ENCODE results near the gene PTCH2.
"Not testable (repeated sequence)": the region's sequence is repeated elsewhere in the genome, so short reads cannot be mapped to it uniquely, and the experiment has no call there.

Gene PTCH2

GRCh38 chr1:44842486-44842861 lies 579 bp downstream of the PTCH2 start:
- H3K27ac ChIP-seq, result no peak overlapping the region
- DNase-seq (ENCODE audit: low read depth, low spot score), result no peak

DNA sequence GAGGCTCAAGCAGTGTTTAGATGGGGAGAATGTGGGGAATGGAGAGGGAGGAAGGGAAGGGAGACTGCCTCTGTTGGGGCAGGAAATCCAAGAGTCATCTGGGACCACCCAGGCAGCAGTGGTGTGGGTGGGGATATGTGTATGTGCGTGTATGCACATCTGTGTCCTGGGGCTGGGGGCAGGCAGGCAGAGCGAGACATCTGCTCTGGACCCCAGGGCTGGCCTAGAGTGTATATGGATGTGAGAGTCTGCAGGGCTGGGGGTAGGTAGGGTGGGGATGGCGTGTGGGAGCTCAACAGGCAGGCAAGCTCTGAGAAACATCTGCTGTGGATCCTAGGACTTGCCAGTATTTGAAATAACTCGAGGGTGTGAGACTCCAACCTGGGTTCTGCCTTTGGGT lies 3.5 kb downstream of the PTCH2 start:
- no peak for DNase-seq (ENCODE audit: low read depth, low spot score)
- no peak overlapping the region for H3K27ac ChIP-seq

DNA sequence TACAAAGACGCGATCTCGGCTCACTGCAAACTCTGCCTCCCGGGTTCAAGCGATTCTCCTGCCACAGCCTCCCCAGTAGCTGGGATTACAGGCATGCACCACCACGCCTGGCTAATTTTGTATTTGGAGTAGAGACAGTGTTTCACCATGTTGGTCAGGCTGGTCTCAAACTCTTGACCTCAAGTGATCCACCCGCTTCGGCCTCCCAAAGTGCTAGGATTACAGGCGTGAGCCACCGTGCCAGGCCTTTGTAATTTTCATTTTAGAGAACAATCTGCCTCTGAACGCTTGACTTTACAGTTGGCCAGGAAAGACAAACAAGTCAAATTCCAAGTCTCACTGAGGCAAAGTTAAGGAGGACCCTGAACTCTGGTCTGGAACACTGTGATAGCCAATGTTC lies 4.8 kb downstream of the PTCH2 start:
- not testable (repeated sequence) for H3K27ac ChIP-seq; DNase-seq (ENCODE audit: low read depth, low spot score)

DNA sequence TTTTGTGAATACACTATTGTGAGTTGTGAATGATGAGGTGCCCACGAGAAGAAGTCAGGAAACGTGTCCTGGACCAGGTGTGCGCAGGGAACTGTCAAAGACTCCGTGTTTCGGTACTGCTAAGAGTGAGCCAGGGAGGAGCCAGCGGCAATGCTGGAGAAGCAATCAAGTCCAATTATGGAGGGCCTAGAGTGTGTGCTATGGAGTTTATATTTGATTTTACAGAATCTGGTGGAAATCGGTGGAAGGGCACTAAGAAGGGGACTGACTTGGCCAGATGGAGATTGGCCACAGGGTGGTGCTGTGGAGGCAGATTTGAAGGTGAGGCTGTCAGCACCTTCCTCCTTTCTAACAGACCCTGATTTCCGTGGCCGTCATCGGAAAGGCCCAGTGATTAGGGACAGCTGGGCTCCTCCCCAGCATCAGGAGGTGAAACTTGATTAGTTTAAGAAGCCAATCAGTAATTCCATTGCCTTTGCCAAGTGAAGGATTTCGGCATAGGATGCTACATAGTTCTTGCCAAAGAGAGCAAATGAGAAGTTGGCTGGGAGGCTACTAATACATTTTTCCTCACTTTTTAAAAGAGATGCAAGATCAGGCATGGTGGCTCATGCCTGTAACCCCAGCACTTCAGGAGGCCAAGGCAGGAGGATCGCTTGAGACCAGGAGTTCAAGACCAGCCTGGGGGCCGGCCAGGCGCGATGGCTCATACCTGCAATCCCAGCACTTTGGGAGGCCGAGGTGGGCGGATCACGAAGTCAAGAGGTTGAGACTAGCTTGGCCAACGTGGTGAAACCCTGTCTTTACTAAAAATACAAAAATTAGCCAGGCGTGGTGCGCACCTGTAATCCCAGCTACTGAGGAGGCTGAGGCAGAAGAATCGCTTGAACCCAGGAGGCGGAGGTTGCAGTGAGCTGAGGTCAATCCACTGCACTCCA lies 7.0 kb downstream of the PTCH2 start:
- no peak for DNase-seq (ENCODE audit: low read depth, low spot score)
- no peak overlapping the region for H3K27ac ChIP-seq

DNA sequence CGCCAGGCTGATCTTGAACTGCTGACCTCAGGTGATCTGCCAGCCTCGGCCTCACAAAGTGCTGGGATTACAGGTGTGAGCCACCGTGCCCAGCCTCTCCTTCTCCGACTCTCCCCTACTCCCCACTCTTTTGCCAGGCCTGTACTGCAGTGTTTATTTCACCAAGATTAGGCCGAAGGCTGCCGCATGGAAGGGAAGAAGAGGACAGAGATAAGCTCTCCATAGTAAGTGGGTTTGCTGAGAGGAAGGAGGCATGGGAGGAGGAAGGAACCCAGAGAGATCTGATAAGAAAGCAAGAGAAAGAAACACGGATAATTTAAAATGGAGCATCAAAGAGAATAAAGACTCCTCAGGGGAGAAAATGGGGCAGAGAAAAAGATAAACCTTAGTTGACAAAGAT lies 8.7 kb downstream of the PTCH2 start:
- DNase-seq (ENCODE audit: low read depth, low spot score), result no peak
- no peak overlapping the region for H3K27ac ChIP-seq

DNA sequence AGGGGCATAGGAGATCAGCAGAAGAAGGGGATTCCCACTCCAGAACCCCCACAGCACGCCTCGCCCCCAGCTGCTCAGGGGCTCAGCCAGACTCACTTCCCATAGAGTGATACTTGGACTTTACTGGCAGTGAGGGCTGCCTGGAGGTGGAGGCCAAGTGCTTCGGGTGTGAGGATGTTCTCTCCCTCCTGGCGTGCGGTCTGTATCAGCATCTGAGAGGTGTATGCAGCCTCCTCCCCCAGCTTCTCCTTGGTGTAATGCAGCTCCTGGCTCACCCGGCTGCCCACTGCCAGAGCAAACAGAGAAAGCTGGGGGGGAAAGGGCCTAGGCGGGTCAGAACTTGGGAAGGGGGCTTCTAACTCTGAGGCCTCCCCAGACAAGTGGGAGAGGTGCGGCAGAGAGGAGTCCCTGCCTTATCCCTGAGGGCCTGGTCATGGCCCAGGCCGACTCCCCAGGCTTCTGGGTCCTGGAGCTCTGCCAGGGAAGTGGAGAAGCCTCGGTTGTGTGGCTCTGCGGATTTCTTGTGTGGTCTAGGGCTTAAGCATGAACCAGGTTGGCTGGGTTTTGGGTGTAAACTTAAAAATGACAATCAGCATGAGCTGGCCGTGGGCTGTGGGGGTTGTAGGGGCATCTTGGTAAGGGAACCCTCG lies 10.9 kb downstream of the PTCH2 start:
- no peak for DNase-seq (ENCODE audit: low read depth, low spot score)
- H3K27ac ChIP-seq, result no peak overlapping the region

- no peak for DNase-seq (ENCODE audit: low read depth, low spot score)
- no peak overlapping the region for H3K27ac ChIP-seq
Measured at GRCh38 chr1:44831516-44831915, 11.5 kb downstream of the PTCH2 start.

DNA sequence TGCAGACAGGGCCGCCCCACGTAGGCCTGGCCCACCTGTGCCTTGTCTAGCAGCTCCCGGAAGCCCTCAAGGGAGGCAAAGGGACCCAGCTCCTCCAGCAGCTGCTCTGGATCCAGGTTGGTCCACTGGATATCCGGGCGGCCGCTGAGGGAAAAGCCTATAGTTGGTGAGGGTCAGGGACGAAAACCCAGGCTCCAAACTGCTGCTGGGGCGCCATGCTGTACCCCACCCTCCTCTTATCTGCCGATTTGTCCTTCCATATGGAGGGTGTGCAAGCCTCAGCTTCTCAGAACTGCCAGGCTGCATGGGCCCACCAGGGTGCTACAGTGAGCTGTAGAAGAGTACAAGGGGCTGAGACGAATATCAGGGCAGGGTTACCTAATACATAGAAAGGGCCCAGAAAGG lies 12.2 kb downstream of the PTCH2 start:
- no peak overlapping the region for H3K27ac ChIP-seq
- no peak for DNase-seq (ENCODE audit: low read depth, low spot score)

DNA sequence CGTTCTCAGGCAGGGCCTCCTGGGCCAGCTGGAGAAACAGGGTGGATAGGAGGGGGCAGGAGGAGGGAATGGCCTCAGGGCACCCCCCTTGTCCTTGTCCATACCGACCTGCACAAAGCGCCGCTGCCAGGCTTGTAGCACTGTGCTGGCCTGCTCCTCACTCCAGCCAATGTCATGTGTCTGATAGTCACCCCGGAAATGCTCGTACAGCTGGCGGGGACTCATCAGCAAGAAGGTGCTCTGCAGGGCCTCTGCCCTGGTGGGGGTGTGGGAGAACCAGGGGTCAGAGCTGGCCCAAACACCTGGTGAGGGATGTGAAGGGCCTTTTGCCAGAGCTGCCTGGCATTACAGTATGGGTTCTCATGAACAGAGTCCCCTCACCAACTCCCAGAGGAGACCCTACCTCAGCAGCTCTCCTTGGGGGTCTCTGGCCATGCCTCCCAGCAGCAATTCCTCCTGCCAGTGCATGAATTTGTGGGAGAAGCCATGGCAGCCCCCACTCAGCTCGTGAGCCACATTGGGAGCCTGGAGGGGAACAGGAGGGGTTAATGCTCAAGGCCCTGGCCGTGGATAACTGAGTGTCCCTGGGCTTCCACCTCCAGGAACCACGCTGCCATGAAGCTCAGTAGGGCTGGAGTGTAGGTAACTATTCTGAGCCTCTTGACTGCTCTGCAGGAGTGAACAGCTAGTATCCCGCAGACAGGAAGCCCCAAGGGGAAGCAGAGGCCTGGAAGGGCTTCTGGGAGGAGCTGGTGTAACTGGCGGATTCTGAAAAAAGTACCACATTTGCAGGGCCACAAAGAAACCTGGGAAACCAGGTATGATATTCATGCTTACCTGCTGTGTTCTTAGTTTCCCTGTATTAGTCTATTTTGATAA lies 13.3 kb downstream of the PTCH2 start:
- DNase-seq (ENCODE audit: low read depth, low spot score), result no peak
- H3K27ac ChIP-seq, result no peak overlapping the region

DNA sequence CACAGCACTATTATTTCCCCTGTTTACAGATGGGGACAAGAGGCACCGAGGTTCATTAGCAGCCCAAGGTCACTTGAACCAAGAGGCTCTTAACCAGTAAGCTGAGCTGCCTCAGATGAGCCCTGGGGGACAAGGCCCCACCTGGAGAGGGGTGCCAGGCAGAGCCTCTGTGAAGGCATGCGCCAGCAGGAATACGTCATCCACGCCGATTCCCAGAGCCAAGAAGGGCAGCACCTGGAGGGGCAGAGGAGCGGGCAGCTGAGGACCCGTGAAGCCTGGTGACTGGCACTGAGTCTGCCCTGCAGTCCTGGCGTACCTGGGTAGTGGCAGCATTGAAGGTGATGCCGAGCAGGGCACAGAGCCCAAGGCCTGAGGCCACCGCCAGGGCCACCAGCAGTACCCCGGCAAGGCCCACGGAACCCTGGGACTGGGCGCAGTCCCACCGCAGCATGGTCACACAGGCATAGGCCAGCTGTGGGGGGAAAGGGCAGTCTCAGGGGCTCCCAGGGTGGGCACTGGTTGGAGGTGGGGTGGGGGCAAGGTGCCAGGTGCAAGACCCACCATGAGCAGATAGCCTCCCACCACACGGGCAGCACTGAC lies 14.1 kb downstream of the PTCH2 start:
- DNase-seq (ENCODE audit: low read depth, low spot score), result no peak
- no peak overlapping the region for H3K27ac ChIP-seq

GRCh38 chr1:44828003-44828651 lies 14.9 kb downstream of the PTCH2 start:
- no peak overlapping the region for H3K27ac ChIP-seq
- no peak for DNase-seq (ENCODE audit: low read depth, low spot score)

GRCh38 chr1:44827197-44828002 lies 15.7 kb downstream of the PTCH2 start:
- H3K27ac ChIP-seq, result no peak overlapping the region
- no peak for DNase-seq (ENCODE audit: low read depth, low spot score)

GRCh38 chr1:44826375-44827196 lies 16.5 kb downstream of the PTCH2 start:
- no peak overlapping the region for H3K27ac ChIP-seq
- no peak for DNase-seq (ENCODE audit: low read depth, low spot score)

DNA sequence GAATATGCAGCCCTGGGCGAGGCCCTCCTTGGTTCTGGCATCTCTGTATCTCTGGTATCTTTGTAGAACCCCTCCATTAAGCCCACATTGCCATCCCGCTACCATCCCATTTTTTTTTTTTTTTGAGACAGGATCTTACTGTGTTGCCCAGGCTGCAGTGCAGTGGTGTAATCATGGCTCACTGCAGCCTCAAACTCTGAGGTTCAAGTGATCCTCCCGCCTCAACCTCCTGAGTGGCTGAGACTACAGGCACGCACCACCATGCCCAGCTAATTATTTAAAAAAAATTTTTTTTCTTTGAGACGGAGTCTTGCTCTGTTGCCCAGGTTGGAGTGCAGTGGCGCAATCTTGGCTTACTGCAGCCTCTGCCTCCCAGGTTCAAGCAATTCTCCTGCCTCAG lies 18.7 kb downstream of the PTCH2 start:
- not testable (repeated sequence) for DNase-seq (ENCODE audit: low read depth, low spot score); H3K27ac ChIP-seq

GRCh38 chr1:44822981-44823451 lies 20.0 kb downstream of the PTCH2 start:
- H3K27ac ChIP-seq, result no peak overlapping the region
- DNase-seq (ENCODE audit: low read depth, low spot score), result no peak

- no peak overlapping the region for H3K27ac ChIP-seq
- no peak for DNase-seq (ENCODE audit: low read depth, low spot score)
Measured at GRCh38 chr1:44822131-44822701, 20.8 kb downstream of the PTCH2 start.

DNA sequence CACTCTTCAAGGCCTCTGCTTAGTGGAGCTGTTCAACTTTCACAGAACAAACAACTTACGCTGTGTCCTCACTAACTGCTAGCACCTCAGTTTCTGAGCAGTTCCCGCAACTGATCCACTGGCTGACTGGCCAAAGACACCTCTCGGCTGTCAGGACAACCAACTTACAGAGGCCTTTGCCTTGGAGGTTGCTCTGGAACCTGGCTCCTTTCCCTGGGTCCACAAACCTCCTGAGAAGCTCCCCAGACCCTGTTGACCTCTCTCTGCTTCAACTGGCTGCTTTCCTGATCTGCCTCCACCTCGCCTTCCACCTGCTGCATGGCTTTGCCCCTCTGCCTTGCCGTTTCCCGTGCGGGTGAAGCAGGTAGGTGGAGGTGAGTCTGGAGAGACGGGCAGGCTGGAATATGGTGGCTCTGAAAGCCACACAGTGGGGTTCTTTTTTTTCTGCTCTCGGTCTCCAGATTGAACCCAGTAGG lies 21.8 kb downstream of the PTCH2 start:
- no peak for DNase-seq (ENCODE audit: low read depth, low spot score)
- no peak overlapping the region for H3K27ac ChIP-seq
